Upper lobe of right lung (tissue), 1 donor: Measurements from ENCODE around the gene CRACR2A. TPM values are rescaled to one million over a fixed set of nuclear protein-coding genes. Genes with fewer than 3 reads are reported as not detected.

Experiments
- ATAC-seq: fragments of 200-7000 bp; cut with Tn5 transposase; one replicate; pipeline ENCODE4 v1.9.1; 2020; ENCODE audit warnings: mild to moderate bottlenecking, moderate library complexity
- DNase-seq: peaks from one replicate; pipeline ENCODE4 v3.0.0-alpha.2; 2020
- H3K27ac ChIP-seq: fragments of 200-600 bp; one replicate; pipeline ENCODE4 v1.8.0; 2022
- H3K27me3 ChIP-seq: fragments of 200-600 bp; one replicate; pipeline ENCODE4 v1.8.0; 2022; ENCODE audit warnings: mild to moderate bottlenecking
- H3K36me3 ChIP-seq: fragments of 200-600 bp; one replicate; pipeline ENCODE4 v1.8.0; 2022
- H3K4me1 ChIP-seq: fragments of 200-600 bp; one replicate; pipeline ENCODE4 v1.8.0; 2022
- H3K4me3 ChIP-seq: fragments of 200-600 bp; one replicate; pipeline ENCODE4 v1.8.0; 2022; ENCODE audit warnings: mild to moderate bottlenecking
- H3K9me3 ChIP-seq: fragments of 200-600 bp; one replicate; pipeline ENCODE4 v1.8.0; 2022
- CTCF ChIP-seq: fragments of 200-600 bp; IDR thresholded peaks from one replicate; pipeline ENCODE4 v1.8.0; 2022; ENCODE audit warnings: antibody characterized with exemption
- intact Hi-C: fragments of 100-400 bp; cut with DNase I; formaldehyde crosslinking; loops from one replicate; pipeline ENCODE4 v1.11.0; 2022
- total RNA-seq: library from RNA; stranded (reverse); fragmentation: NEBNext Ultra II Directional; extraction: Animal tissue kit (Norgen Biotek cat#: 25700); gene quantifications from one replicate; pipeline ENCODE4 v1.2.1, GENCODE V29; 2021
- donor health status: DM: no; HTN: yes; CAD: no; lungs with severe emphysema.

CRACR2A gene
- total RNA-seq, 1 donor from 2014 or later = 5.4 TPM

GRCh38 chr12:3752096-3752709 is 706 bp downstream of the CRACR2A start:
- H3K36me3 ChIP-seq = no peaks in the 10 kb centered on the region
- no peak for TF ChIP-seq CTCF
- ATAC-seq (peak; percentile 84), DNase-seq (peak; percentile 77)
- peak overlapping the region; percentile 82 for H3K27ac ChIP-seq
- H3K9me3 ChIP-seq = no peaks in the 10 kb centered on the region
- peak overlapping the region; percentile 60 for H3K4me3 ChIP-seq
- intact Hi-C loops = no loop called here
- H3K27me3 ChIP-seq = no peaks in the 10 kb centered on the region
- H3K4me1 ChIP-seq = peaks cover 8% of the 10 kb centered on the region

- Histone ChIP-seq H3K27me3 (no peaks in the 10 kb centered on the region), H3K9me3 (no peaks in the 10 kb centered on the region), H3K4me1 (peaks cover 8% of the 10 kb centered on the region), H3K36me3 (no peaks in the 10 kb centered on the region), H3K4me3 (no peak overlapping the region), H3K27ac (peak overlapping the region; percentile 2)
- intact Hi-C loops = no loop called here
- ATAC-seq (no peak), DNase-seq (no peak)
- no peak for TF ChIP-seq CTCF
Observed at GRCh38 chr12:3751151-3752095, 1.5 kb downstream of the CRACR2A start.

- no peak for DNase-seq
- intact Hi-C loops = no loop called here
Observed at GRCh38 chr12:3750616-3751015, 2.3 kb downstream of the CRACR2A start.

GRCh38 chr12:3748620-3749019 is 4.3 kb downstream of the CRACR2A start:
- Histone ChIP-seq H3K9me3 (no peaks in the 10 kb centered on the region), H3K36me3 (no peaks in the 10 kb centered on the region), H3K4me3 (no peak overlapping the region), H3K27ac (no peak overlapping the region), H3K4me1 (peaks cover 8% of the 10 kb centered on the region), H3K27me3 (no peaks in the 10 kb centered on the region)
- DNase-seq = no peak
- intact Hi-C loops = no loop called here
- no peak for ATAC-seq
- no peak for TF ChIP-seq CTCF

More at GRCh38 chr12:3750616-3751015, 2.3 kb downstream of the CRACR2A start:
- Histone ChIP-seq H3K4me1 (peaks cover 8% of the 10 kb centered on the region), H3K27me3 (no peaks in the 10 kb centered on the region), H3K36me3 (no peaks in the 10 kb centered on the region), H3K4me3 (no peak overlapping the region), H3K9me3 (no peaks in the 10 kb centered on the region), H3K27ac (no peak overlapping the region)
- no peak for TF ChIP-seq CTCF
- ATAC-seq = no peak

- intact Hi-C loops = no loop called here
- Histone ChIP-seq H3K9me3 (no peaks in the 10 kb centered on the region), H3K4me1 (peaks cover 8% of the 10 kb centered on the region), H3K36me3 (no peaks in the 10 kb centered on the region), H3K27me3 (no peaks in the 10 kb centered on the region), H3K4me3 (no peak overlapping the region), H3K27ac (no peak overlapping the region)
- no peak for ATAC-seq
- DNase-seq = no peak
- no peak for TF ChIP-seq CTCF
Observed at GRCh38 chr12:3747976-3748619, 4.8 kb downstream of the CRACR2A start.
